ENCODE measurements around the gene CCDC85C.

Gene CCDC85C

GRCh38 chr14:99605299-99605961 lies 1.4 kb upstream of the CCDC85C start:
- DNase-seq (ENCODE audit: low spot score) = peak; percentile 69

- peak; percentile 17 for DNase-seq (ENCODE audit: low spot score)
Observed at GRCh38 chr14:99604766-99605298, 825 bp upstream of the CCDC85C start.

GRCh38 chr14:99604278-99604765 lies 315 bp upstream of the CCDC85C start:
- peak; percentile 95 for DNase-seq (ENCODE audit: low spot score)

GRCh38 chr14:99602788-99603415 lies 1.1 kb downstream of the CCDC85C start:
- no peak for DNase-seq (ENCODE audit: low spot score)

- no peak for DNase-seq (ENCODE audit: low spot score)
Observed at GRCh38 chr14:99602054-99602787, 1.8 kb downstream of the CCDC85C start.

GRCh38 chr14:99601361-99601831 lies 2.6 kb downstream of the CCDC85C start:
- no peak for DNase-seq (ENCODE audit: low spot score)

- no peak for DNase-seq (ENCODE audit: low spot score)
Observed at GRCh38 chr14:99600232-99600888, 3.6 kb downstream of the CCDC85C start.

- DNase-seq (ENCODE audit: low spot score) = no peak
Observed at GRCh38 chr14:99599393-99599792, 4.6 kb downstream of the CCDC85C start.

DNA sequence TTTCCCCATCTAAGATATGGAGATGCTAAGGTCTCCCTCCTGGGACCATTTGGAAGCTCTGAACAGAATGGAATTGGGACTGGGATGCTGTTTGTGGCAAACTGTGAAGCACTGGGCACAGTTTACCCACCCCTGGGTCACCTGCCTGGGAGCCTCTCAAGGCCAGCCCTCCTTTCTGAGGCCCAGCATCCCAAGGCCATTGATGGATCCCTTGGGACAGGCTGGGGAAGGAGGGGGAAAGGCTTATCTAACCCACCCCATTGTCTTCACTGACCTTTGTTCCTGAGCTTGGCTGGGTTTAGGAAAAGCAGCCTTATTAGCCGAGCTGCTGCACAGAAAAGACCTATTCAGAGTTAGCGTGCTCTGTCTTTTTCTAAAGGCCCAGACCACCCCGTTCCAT lies 5.2 kb downstream of the CCDC85C start:
- no peak for DNase-seq (ENCODE audit: low spot score)

- no peak for DNase-seq (ENCODE audit: low spot score)
Observed at GRCh38 chr14:99597911-99598600, 6.0 kb downstream of the CCDC85C start.

GRCh38 chr14:99596772-99597171 lies 7.2 kb downstream of the CCDC85C start:
- DNase-seq (ENCODE audit: low spot score) = no peak

DNA sequence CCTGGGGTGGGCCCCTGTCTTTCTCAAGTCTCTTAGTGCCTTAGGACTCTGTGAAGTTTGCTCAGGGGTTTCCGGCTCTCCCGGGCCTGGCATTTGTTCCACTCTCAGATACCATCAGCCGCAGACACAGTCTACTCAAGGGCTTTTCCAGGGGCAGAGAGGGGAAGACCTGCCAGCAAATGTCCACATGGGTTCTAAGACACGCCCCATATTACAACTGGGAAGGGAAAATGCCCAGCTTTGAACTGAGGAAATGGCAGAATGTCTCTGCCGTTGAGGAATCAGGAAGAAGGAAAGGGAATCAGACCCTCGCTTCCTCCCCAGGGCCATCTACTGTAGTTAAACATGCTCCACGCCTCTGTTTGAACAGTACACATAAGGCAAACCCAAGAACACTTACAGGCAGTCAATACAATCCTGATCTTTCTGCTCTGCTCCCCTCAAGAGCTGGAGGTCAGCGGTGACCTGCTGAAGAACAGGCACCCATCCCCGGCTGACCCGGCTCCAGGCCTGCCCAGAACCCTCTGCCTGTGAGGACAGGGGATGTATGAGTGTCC lies 7.9 kb downstream of the CCDC85C start:
- DNase-seq (ENCODE audit: low spot score) = no peak

DNA sequence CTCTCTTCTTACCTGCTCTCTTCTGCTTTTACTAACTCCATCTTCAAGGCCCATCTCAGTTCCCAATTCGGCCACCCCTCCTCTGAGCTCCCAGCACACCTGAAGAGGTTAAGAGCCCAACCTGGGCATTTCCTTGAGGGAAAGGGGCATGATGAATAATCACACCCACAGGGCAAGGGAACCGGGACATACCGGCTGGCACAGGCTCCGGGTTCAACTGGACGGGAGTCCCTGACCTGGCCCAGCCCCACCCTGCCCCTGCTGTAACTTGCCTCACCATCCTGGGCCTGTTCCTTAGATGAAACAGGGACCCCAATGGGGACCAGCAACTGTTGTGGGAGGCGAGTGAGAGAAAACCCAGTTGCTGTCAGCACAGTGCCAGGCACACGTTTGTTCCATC lies 8.5 kb downstream of the CCDC85C start:
- no peak for DNase-seq (ENCODE audit: low spot score)

DNA sequence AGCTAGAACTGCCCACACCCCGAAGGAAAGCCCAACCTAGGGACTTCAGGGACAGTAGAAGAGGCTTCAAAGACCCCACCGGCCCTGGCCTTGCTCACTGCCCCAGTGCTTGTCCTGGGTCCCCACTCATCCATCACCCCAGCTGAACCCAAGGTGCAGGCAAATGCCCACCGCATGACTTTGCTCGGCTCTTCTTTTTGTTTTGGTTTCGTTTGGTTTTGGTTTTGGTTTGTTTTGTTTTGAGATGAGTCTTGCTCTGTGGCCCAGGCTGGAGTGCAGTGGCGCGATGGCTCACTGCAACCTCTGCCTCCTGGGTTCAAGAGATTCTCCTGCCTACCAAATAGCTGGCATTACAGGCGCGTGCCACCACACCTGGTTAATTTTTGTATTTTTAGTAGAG lies 9.0 kb downstream of the CCDC85C start:
- no peak for DNase-seq (ENCODE audit: low spot score)

DNA sequence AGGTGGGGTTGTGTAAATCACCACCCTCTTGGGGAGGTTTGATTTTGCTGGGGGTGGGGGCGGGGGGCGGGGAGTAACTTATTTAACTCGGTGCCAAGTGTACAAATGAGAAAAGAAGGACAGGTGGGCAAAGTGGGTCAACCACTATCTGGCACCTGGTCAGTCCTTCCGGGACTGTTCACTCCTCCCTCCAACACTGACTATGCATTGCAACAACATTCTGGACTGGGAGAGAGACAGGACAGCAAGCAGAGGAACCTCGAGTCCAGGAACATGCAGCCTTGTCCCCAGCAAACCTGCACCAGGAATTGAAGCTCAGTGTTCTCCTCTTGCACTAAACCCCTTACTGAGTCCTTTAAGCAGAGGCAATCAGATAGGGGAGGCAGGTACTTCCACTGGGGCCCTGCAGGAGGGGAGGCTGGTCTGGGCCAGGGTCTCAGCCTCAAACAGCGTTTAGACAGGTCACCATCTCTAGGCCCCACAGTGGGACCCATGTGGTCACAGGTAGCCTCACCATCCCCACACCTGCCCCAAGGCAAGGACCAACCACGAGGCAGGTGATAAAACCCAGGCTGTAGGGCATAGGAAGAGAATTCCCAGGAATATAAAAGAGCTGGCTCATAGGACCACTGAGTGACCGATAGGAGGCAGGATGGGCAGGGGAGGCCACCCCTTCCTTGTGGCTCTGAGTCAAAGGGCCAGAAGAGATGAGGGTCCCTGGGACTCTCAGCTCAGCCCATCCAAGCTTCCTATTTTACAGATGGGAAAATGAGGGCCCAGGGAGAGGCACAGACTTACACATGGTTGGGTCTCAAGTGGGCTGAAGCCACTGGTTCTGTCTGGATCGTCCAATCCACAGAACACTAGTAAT lies 9.8 kb downstream of the CCDC85C start:
- DNase-seq (ENCODE audit: low spot score) = no peak

DNA sequence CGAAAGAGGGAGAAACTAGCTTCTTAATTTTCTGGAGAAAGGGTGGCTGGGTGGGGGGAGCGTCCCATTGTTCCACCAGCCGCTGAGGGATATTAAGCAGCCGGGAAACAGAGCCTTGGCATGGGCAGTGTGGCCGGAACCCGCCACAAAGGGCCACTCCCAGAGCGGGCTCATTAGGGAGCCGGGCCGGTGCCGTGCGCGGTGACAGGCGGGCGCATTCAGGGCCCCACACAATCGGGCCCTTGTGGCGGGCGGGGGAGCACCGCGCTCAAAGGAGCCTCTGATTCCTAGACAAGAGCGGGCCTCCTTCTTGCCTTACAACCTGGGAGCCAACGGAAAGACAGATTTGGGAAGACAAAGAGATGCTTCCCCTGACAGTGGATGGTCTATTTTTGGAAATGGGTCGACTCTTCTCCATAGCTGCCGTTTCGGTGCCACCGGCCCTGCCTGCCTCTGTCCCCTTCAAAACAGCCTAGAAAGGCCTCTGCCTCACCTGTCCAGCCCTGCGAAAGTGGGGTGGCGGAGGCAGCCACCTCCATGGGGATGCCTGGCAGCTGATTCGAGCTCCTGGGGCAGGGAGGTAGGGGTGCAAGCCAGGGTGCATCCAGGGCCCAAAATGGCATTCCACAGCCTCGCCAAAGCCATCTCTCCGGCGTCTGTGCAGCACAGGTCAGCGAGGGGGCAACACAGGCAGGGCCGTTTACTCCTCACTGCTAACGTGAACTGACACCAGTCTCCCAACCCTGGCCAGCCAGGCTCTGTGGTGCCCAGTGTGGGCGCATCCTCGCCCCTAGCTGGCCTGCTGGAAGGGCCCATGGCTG lies 10.9 kb downstream of the CCDC85C start:
- no peak for DNase-seq (ENCODE audit: low spot score)

DNA sequence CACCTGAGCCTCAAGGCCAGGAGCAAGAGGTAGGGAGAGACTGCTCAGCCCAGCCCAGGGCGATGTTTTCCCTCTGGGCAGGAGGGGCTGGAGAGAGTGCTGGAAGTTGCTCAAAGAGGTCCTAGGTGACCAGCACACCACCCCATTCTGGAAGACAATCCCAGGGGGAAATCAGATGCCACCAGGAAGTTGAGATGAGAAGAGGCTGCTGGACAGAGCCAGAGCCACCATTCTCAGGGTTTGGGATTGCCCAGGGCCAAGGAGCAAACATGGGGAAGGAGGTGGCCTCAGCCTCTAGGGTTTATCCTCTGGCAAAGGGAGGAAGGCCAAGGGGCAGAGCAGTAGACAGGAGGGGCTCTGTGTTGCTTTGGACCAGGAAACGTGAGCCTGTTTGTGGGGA lies 11.6 kb downstream of the CCDC85C start:
- DNase-seq (ENCODE audit: low spot score) = no peak

DNA sequence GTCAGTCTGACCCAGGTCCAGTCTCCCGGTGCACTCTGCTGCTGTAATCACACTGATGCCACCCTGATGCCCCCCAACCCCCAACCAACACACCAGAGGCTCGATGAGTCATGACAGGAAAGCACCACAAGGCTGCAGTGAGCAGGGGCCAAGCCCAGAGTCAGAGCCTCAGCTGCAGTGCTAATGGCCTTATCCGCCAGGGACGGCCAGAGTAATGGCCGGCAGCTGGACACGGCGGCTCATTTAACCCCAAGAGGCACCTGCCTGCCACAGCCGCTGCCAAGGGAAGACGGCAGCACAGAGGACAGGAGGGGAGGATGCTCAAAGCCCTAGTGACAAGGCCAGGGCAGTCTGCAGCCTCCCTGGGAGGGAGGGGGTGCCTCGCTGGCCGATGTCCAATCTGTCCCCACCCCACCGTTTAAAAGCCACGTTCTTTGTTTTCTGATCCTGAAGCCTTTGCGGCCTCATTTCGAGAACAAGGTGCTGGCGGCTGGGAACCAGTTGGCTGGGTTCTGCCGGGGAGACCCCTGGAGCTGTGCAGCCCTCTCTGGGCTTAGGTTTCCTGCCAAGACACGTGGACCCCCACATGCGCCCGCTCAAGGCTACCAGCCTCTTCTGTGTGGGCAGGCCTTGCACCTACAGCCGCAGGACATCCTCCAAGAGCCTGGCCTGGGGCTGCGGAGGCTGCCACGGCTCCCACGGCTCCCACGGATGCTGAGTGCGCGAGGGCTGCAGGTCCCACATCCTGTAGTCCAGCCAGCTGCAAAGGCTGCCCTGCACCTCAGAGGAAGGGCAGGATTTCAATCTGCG lies 13.1 kb downstream of the CCDC85C start:
- DNase-seq (ENCODE audit: low spot score) = peak; percentile 33
